ENCODE measurements around the gene KREMEN1. TPM values are rescaled to one million over a fixed set of nuclear protein-coding genes. Genes with fewer than 3 reads are reported as not detected.
"Not testable (repeated sequence)": the region's sequence is repeated elsewhere in the genome, so short reads cannot be mapped to it uniquely, and the experiment has no call there.

Gene KREMEN1
- total RNA-seq, 1 experiment from 2014 or later, result 1.5 TPM

DNA sequence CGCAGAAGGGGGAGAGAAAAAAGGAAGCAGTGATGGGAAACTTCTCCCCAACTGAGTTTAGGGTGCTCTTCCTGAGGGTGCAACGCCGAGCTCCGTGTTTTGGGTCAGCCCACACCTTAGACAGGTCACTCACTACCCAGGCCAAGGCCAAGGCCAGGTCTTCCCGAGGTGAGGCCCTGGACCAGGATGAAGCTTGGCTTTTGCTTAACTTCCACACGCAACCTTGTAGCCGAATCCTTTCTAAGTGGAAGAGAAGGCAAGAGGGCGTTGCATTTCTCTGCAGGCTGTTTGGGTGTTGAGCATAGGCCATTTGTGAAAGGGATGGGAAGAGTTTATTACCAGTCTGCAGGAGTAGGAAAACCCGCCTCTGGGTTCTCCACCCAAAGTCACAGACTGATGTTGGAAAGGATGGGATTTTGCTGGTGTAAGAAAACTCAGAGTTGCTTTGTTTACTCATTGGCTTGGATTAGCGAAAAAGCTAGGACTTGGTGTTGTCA is 1.5 kb downstream of the KREMEN1 start:
- DNase-seq (ENCODE audit: extremely low read depth, low read depth), result no peak

DNA sequence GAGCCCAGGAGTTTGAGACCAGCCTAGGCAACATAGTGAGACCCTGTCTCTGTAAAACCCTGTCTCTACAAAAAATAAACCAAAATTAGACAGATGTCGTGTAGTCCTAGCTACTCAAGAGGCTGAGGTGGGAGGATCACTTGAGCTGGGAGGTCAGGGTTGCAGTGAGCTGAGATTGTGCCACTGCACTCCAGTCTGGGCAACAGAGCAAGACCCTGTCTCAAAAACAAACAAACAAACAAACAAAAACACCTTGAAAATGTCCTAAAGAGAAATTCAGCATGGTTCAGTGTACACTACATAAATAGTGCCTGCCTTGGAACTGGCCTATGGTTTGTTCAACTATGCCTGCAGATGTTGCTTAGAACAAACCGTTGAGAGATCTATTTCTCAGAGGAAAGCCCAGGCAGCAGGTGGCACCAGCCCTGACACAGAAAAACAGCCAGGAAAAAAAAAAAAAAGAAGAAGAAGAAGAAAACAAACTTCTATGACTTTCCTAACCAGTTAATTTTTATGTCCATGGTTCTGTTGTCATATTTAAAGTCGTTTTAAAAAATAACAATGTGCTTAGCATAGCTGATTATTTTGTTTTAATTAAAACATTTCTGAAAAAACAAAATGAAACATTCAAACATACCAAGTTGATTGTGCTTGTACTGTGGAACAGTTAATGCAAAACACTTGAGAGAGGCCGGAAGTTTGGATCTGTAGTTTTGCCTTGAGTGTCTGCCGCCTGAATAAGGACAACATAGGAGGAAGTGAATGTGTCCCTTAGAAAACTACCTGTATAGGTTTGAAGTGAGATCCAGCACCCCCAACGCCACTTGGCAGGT is 5.4 kb downstream of the KREMEN1 start:
- no peak for DNase-seq (ENCODE audit: extremely low read depth, low read depth)

- no peak for DNase-seq (ENCODE audit: extremely low read depth, low read depth)
These were observed 6.0 kb downstream of the KREMEN1 start for GRCh38 chr22:29078869-29079207.

GRCh38 chr22:29079218-29079901 is 6.5 kb downstream of the KREMEN1 start:
- no peak for DNase-seq (ENCODE audit: extremely low read depth, low read depth)

GRCh38 chr22:29080106-29080975 is 7.5 kb downstream of the KREMEN1 start:
- no peak for DNase-seq (ENCODE audit: extremely low read depth, low read depth)

GRCh38 chr22:29081517-29082236 is 8.8 kb downstream of the KREMEN1 start:
- no peak for DNase-seq (ENCODE audit: extremely low read depth, low read depth)

DNA sequence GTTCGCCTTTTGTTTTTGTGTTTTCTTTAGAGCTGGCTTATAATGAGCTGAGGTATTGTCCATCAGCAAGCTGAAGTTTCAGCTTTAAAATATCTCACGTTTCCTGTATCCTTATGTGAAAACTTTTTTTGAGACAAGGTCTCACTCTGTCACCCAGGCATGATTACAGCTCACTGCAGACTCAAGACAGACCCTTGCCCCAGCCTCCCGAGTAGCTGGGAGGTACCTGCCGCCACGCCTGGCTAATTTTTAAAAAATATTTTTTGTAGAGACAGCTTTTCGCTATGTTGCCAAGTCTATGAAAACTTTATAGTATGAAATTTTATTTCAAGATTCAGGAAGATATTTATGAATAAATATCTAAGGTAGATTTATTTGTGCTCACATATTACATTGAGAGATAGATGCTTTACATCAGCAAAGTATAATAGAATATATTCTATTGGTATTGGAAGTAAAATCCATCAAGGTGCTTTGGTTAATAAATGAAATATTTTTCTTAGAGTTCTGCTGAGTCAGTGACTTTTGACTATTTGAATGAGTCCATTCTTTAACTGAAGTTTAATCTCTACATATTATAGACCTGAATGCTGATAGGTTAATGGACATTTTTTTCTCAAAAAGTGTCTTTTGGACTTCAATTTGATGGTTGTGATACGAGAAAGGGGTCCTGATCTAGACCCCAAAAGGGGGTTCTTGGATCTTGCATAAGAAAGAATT is 10.2 kb downstream of the KREMEN1 start:
- no peak for DNase-seq (ENCODE audit: extremely low read depth, low read depth)

DNA sequence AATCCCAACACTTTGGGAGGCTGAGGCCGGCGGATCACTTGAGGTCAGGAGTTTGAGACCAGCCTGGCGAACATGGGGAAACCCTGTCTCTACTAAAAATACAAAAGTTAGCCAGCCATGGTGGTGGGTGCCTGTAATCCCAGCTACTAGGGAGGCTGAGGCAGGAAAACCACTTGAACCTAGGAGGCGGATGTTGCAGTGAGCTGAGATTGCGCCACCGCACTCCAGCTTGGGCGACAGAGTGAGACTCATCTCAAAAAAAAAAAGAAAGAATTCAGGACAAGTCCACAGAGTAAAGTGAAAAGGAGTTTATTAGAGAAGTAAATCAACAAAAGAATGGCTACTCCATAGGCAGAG is 10.7 kb downstream of the KREMEN1 start:
- DNase-seq (ENCODE audit: extremely low read depth, low read depth), result not testable (repeated sequence)

- no peak for DNase-seq (ENCODE audit: extremely low read depth, low read depth)
These were observed 11.2 kb downstream of the KREMEN1 start for GRCh38 chr22:29083933-29084591.

DNA sequence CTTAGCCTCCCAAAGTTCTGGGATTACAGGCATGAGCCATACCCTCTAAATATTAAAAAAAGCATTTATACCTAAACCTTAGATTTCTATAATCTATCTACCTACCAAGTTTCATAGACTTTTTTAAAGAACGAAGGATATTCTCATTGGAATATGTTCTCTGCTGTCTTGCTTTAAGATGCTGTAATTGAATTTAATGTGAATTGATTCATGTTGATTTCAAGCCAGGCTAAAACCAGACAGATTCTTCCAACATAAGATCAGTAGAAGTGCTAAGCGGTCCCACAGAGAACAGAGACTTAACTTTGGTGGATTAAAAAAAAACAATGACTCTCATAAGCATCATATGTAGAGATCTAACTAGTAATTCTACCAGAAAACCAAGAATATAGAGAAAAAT is 14.2 kb downstream of the KREMEN1 start:
- no peak for DNase-seq (ENCODE audit: extremely low read depth, low read depth)

- DNase-seq (ENCODE audit: extremely low read depth, low read depth), result no peak
These were observed 16.0 kb downstream of the KREMEN1 start for GRCh38 chr22:29088809-29089208.

DNA sequence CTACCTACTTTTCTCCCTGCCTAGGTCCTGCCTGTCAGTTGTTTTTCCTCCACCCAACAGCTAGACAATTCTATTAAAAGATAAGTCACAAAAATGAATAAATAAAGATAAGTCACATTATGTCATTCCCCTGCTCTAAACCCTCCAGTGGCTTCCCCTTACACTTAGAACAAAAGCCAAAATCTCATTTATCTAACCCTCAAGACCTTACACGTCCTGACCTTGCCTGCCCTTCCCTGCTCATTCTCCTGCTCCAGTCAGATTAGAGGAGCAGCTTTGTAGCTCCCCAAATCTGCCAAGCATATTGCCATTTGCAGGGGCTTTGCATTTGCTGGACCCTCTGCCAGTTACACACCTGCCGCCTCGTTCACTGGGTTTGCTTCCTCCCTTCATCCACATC is 16.7 kb downstream of the KREMEN1 start:
- no peak for DNase-seq (ENCODE audit: extremely low read depth, low read depth)

DNA sequence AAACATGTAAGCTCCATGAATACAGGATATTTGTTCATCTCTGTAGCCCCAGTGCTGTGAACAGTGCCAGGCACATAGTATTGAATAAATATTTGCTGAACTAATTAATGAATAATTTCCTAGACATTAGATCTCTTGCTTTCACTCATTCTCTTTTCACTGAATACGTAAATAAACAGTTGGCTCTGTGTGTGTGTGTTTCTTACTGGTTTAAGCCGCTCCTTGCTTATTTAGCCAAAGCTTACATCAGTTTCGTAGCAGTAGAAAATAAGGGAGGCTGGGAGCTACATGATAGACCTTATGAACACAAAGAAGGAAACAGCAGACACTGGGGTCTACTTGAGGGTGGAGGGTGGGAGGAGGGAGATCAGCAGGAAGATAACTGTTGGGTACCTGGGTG is 17.2 kb downstream of the KREMEN1 start:
- DNase-seq (ENCODE audit: extremely low read depth, low read depth), result no peak

DNA sequence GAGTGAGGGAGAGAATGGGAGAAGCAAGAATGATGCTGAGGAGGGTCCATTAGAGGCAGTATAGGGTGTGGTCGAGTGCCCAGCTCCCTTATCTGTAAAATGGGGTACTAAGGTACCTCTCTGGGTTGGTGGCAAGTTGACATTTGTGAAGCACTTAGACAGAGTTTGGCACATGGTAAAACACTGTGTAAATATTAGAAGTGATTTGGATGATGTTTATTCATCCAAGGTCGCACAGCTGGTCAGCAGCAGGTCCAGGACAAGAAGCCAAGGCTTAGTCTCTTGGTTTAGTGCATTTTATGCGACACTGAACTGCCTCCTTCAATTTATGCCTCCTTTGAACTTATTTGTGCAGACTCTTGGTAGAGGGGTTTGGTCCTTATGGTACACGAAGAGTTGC is 19.4 kb downstream of the KREMEN1 start:
- no peak for DNase-seq (ENCODE audit: extremely low read depth, low read depth)

GRCh38 chr22:29093030-29093429 is 20.2 kb downstream of the KREMEN1 start:
- no peak for DNase-seq (ENCODE audit: extremely low read depth, low read depth)

GRCh38 chr22:29093501-29094300 is 20.9 kb downstream of the KREMEN1 start:
- no peak for DNase-seq (ENCODE audit: extremely low read depth, low read depth)

- no peak for DNase-seq (ENCODE audit: extremely low read depth, low read depth)
These were observed 22.6 kb downstream of the KREMEN1 start for GRCh38 chr22:29095459-29095858.
